OCI-LY7 (cell line): ENCODE measurements around the gene CNGA4.

ENCODE experiments used
- CTCF ChIP-seq: fragments of 200-600 bp; sonication (generic); conservative IDR thresholded peaks from 2 replicates; pipeline ENCODE4 v1.5.1; 2014; ENCODE audit warnings: mild to moderate bottlenecking, antibody characterized with exemption, low read length, moderate library complexity, mixed read lengths
- EZH2phosphoT487 ChIP-seq: fragments of 200-600 bp; sonication (generic); IDR thresholded peaks from 2 replicates; pipeline ENCODE4 v1.6.1; 2018; ENCODE audit warnings: low read depth, borderline replicate concordance, mild to moderate bottlenecking, mixed run types, antibody characterized with exemption, low read length, moderate library complexity, mixed read lengths

DNA sequence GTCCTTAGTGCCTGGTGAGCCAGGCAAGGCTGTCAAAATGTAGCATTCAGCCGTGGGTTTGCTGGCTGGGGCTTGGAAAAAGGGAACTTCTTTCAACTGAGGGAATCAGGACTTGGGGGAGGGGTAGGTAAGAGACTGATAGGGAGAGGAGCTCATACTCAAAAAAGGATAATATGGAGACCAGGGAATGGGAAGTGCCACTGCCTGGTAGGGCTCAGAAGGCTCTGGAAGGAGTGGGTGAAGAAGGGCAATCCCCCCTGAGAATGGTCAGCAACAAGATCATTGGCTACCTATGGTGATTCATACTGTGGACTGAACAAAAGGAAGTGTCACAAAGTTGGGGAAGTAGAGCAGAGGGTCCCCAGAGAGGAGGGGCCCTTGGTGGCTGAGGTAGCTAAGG lies 1.9 kb downstream of the CNGA4 start:
- no peak for TF ChIP-seq CTCF
- TF ChIP-seq EZH2phosphoT487 = no peak
